Activated CD4-positive, alpha-beta memory T cell treated with anti-CD3 and anti-CD28 coated beads, Interleukin-2, amount 10 ng/mL, durations not matched to agents 7 days and 5 days (primary cell): Measurements from ENCODE around the gene SLC66A2. TPM values are rescaled to one million over a fixed set of nuclear protein-coding genes. Genes with fewer than 3 reads are reported as not detected.

ENCODE experiments used
- CTCF ChIA-PET: fragments of 350-600 bp; sonication (Branson Sonifier 250); formaldehyde crosslinking; loops from one replicate; lab custom pipeline; 2021; ENCODE audit warnings: antibody characterized with exemption, inconsistent platforms; lab: Charles Lee
- POLR2A ChIA-PET: fragments of 350-600 bp; sonication (Branson Sonifier 250); formaldehyde crosslinking; loops from one replicate; lab custom pipeline; 2021; ENCODE audit warnings: antibody characterized with exemption; lab: Charles Lee
- DNase-seq: peaks from one replicate; pipeline ENCODE4 v3.0.0-alpha.2; 2020
- H3K27ac Mint-ChIP-seq: one replicate; pipeline ENCODE4 v1.8.0; 2021; ENCODE audit warnings: mild to moderate bottlenecking, mixed read lengths
- H3K27me3 Mint-ChIP-seq: one replicate; pipeline ENCODE4 v1.8.0; 2021; ENCODE audit warnings: mixed read lengths
- H3K36me3 Mint-ChIP-seq: one replicate; pipeline ENCODE4 v1.8.0; 2021; ENCODE audit warnings: low read depth, mixed read lengths
- H3K4me1 Mint-ChIP-seq: one replicate; pipeline ENCODE4 v1.8.0; 2021; ENCODE audit warnings: mixed read lengths
- H3K4me3 Mint-ChIP-seq: one replicate; pipeline ENCODE4 v1.8.0; 2021; ENCODE audit warnings: mild to moderate bottlenecking, mixed read lengths
- H3K9me3 Mint-ChIP-seq: one replicate; pipeline ENCODE4 v1.8.0; 2021; ENCODE audit warnings: mixed read lengths
- total RNA-seq, 2 experiments: library from RNA; stranded (reverse); gene quantifications; one replicate each; pipeline ENCODE4 v1.2.3, GENCODE V29; 2021

Gene SLC66A2
- total RNA-seq, 2 experiments from 2014 or later = 28.6 to 32.0 TPM

GRCh38 chr18:79926715-79927606, 24.5 kb downstream of the SLC66A2 start:
- Mint-ChIP-seq H3K4me1 (no peaks in the 10 kb centered on the region), H3K4me3 (no peak overlapping the region), H3K9me3 (peaks cover 28% of the 10 kb centered on the region), H3K36me3 (peaks cover 53% of the 10 kb centered on the region), H3K27ac (no peak overlapping the region), H3K27me3 (no peaks in the 10 kb centered on the region)
- CTCF ChIA-PET = no interaction called here
- no peak for DNase-seq
- POLR2A ChIA-PET = no interaction called here

- H3K27ac Mint-ChIP-seq = no peak overlapping the region
- CTCF ChIA-PET = no interaction called here
- H3K27me3 Mint-ChIP-seq = no peaks in the 10 kb centered on the region
- POLR2A ChIA-PET = no interaction called here
- peaks cover 50% of the 10 kb centered on the region for H3K36me3 Mint-ChIP-seq
- peaks cover 24% of the 10 kb centered on the region for H3K9me3 Mint-ChIP-seq
- H3K4me1 Mint-ChIP-seq = no peaks in the 10 kb centered on the region
- no peak overlapping the region for H3K4me3 Mint-ChIP-seq
- no peak for DNase-seq
Measured at GRCh38 chr18:79926306-79926705, 25.1 kb downstream of the SLC66A2 start.

- Mint-ChIP-seq H3K27me3 (no peaks in the 10 kb centered on the region), H3K4me1 (no peaks in the 10 kb centered on the region), H3K9me3 (peaks cover 18% of the 10 kb centered on the region), H3K4me3 (no peak overlapping the region), H3K36me3 (peaks cover 42% of the 10 kb centered on the region), H3K27ac (no peak overlapping the region)
- DNase-seq = no peak
- ChIA-PET POLR2A (no interaction called here), CTCF (no interaction called here)
Measured at GRCh38 chr18:79924814-79925731, 26.4 kb downstream of the SLC66A2 start.

- H3K36me3 Mint-ChIP-seq = peaks cover 35% of the 10 kb centered on the region
- no peak overlapping the region for H3K4me3 Mint-ChIP-seq
- peaks cover 8% of the 10 kb centered on the region for H3K9me3 Mint-ChIP-seq
- ChIA-PET POLR2A (no interaction called here), CTCF (no interaction called here)
- H3K27me3 Mint-ChIP-seq = no peaks in the 10 kb centered on the region
- no peaks in the 10 kb centered on the region for H3K4me1 Mint-ChIP-seq
- no peak for DNase-seq
- H3K27ac Mint-ChIP-seq = no peak overlapping the region
Measured at GRCh38 chr18:79923896-79924585, 27.4 kb downstream of the SLC66A2 start.

GRCh38 chr18:79922971-79923411, 28.5 kb downstream of the SLC66A2 start:
- Mint-ChIP-seq H3K4me3 (no peak overlapping the region), H3K9me3 (no peaks in the 10 kb centered on the region), H3K4me1 (no peaks in the 10 kb centered on the region), H3K27me3 (no peaks in the 10 kb centered on the region), H3K27ac (no peak overlapping the region), H3K36me3 (peaks cover 28% of the 10 kb centered on the region)
- no peak for DNase-seq
- POLR2A ChIA-PET = no interaction called here
- CTCF ChIA-PET = no interaction called here

- no peaks in the 10 kb centered on the region for H3K27me3 Mint-ChIP-seq
- ChIA-PET CTCF (no interaction called here), POLR2A (no interaction called here)
- H3K36me3 Mint-ChIP-seq = peaks cover 25% of the 10 kb centered on the region
- H3K4me3 Mint-ChIP-seq = no peak overlapping the region
- DNase-seq = no peak
- H3K27ac Mint-ChIP-seq = no peak overlapping the region
- no peaks in the 10 kb centered on the region for H3K9me3 Mint-ChIP-seq
- no peaks in the 10 kb centered on the region for H3K4me1 Mint-ChIP-seq
Measured at GRCh38 chr18:79921984-79922965, 29.2 kb downstream of the SLC66A2 start.

GRCh38 chr18:79919089-79919488, 32.4 kb downstream of the SLC66A2 start:
- peak; percentile 13 for DNase-seq
- ChIA-PET POLR2A (no interaction called here), CTCF (no interaction called here)

GRCh38 chr18:79918615-79919011, 32.8 kb downstream of the SLC66A2 start:
- Mint-ChIP-seq H3K27ac (no peak overlapping the region), H3K27me3 (no peaks in the 10 kb centered on the region), H3K36me3 (peaks cover 36% of the 10 kb centered on the region), H3K9me3 (peaks cover 2% of the 10 kb centered on the region), H3K4me3 (no peak overlapping the region), H3K4me1 (no peaks in the 10 kb centered on the region)
- DNase-seq = peak; percentile 13
- ChIA-PET CTCF (no interaction called here), POLR2A (no interaction called here)

More at GRCh38 chr18:79919089-79919488, 32.4 kb downstream of the SLC66A2 start:
- Mint-ChIP-seq H3K4me1 (no peaks in the 10 kb centered on the region), H3K27me3 (no peaks in the 10 kb centered on the region), H3K27ac (no peak overlapping the region), H3K9me3 (peaks cover 2% of the 10 kb centered on the region), H3K36me3 (peaks cover 41% of the 10 kb centered on the region), H3K4me3 (no peak overlapping the region)

GRCh38 chr18:79917853-79918614, 33.4 kb downstream of the SLC66A2 start:
- H3K27me3 Mint-ChIP-seq = no peaks in the 10 kb centered on the region
- ChIA-PET CTCF (no interaction called here), POLR2A (no interaction called here)
- H3K27ac Mint-ChIP-seq = no peak overlapping the region
- DNase-seq = no peak
- H3K36me3 Mint-ChIP-seq = peaks cover 37% of the 10 kb centered on the region
- H3K4me3 Mint-ChIP-seq = no peak overlapping the region
- H3K4me1 Mint-ChIP-seq = peaks cover 4% of the 10 kb centered on the region
- H3K9me3 Mint-ChIP-seq = peaks cover 2% of the 10 kb centered on the region

- Mint-ChIP-seq H3K36me3 (peaks cover 36% of the 10 kb centered on the region), H3K27ac (no peak overlapping the region), H3K4me1 (peaks cover 5% of the 10 kb centered on the region), H3K9me3 (peaks cover 2% of the 10 kb centered on the region), H3K27me3 (no peaks in the 10 kb centered on the region), H3K4me3 (no peak overlapping the region)
- DNase-seq = peak; percentile 12
- CTCF ChIA-PET = no interaction called here
- POLR2A ChIA-PET = no interaction called here
Measured at GRCh38 chr18:79917169-79917852, 34.1 kb downstream of the SLC66A2 start.

- Mint-ChIP-seq H3K4me3 (no peak overlapping the region), H3K4me1 (peaks cover 5% of the 10 kb centered on the region), H3K9me3 (peaks cover 2% of the 10 kb centered on the region), H3K36me3 (peaks cover 34% of the 10 kb centered on the region), H3K27ac (no peak overlapping the region), H3K27me3 (no peaks in the 10 kb centered on the region)
- DNase-seq = peak; percentile 10
- POLR2A ChIA-PET = no interaction called here
- CTCF ChIA-PET = no interaction called here
Measured at GRCh38 chr18:79916546-79917168, 34.8 kb downstream of the SLC66A2 start.
